OCI-LY1 (cell line): Measurements from ENCODE around the gene SLAMF1.
"Not testable (repeated sequence)": the region's sequence is repeated elsewhere in the genome, so short reads cannot be mapped to it uniquely, and the experiment has no call there.

Experiments used
- H2AFZ ChIP-seq: fragments of 200-600 bp; sonication (generic), shearing (Covaris generic); 2 replicates; pipeline ENCODE4 v1.6.0; 2014; ENCODE audit warnings: antibody characterized with exemption, mild to moderate bottlenecking, low read length
- H3F3A ChIP-seq: fragments of 200-600 bp; sonication (generic), shearing (Covaris generic); 2 replicates; pipeline ENCODE4 v1.6.0; 2014; ENCODE audit warnings: mild to moderate bottlenecking, antibody characterized with exemption, low read length, moderate library complexity; ENCODE audit not compliant: insufficient read depth
- H3K27ac ChIP-seq: fragments of 200-600 bp; sonication (generic); 2 replicates; pipeline ENCODE4 v1.5.1; 2014; ENCODE audit warnings: low read length, mixed run types, mild to moderate bottlenecking, low read depth; ENCODE audit not compliant: poor library complexity, severe bottlenecking
- H3K27me3 ChIP-seq: fragments of 200-600 bp; sonication (generic); 2 replicates; pipeline ENCODE4 v1.6.0; 2014; ENCODE audit warnings: antibody characterized with exemption, mild to moderate bottlenecking, low read length, moderate library complexity; ENCODE audit not compliant: insufficient read depth
- H3K36me3 ChIP-seq: fragments of 200-600 bp; sonication (generic); 2 replicates; pipeline ENCODE4 v1.6.1; 2014; ENCODE audit warnings: mild to moderate bottlenecking, antibody characterized with exemption, low read length, moderate library complexity, mixed read lengths; ENCODE audit not compliant: insufficient read depth
- H3K4me1 ChIP-seq: fragments of 200-600 bp; sonication (generic); 2 replicates; pipeline ENCODE4 v1.5.1; 2014; ENCODE audit warnings: mild to moderate bottlenecking, low read length, moderate library complexity; ENCODE audit not compliant: insufficient read depth, severe bottlenecking
- H3K4me2 ChIP-seq: fragments of 200-600 bp; sonication (generic), shearing (Covaris generic); 2 replicates; pipeline ENCODE4 v1.6.1; 2014; ENCODE audit warnings: low read length
- H3K4me3 ChIP-seq: fragments of 200-600 bp; sonication (generic); 2 replicates; pipeline ENCODE4 v1.5.1; 2014; ENCODE audit warnings: low read length, low read depth, mild to moderate bottlenecking, mixed read lengths; ENCODE audit not compliant: poor library complexity, severe bottlenecking
- H3K79me2 ChIP-seq: fragments of 200-600 bp; shearing (Covaris generic); 2 replicates; pipeline ENCODE4 v1.6.1; 2016; ENCODE audit warnings: mixed run types, low read length, mixed read lengths; ENCODE audit not compliant: insufficient read depth
- H3K9ac ChIP-seq: fragments of 200-600 bp; sonication (generic), shearing (Covaris generic); 2 replicates; pipeline ENCODE4 v1.6.1; 2014; ENCODE audit warnings: mild to moderate bottlenecking, low read length, mixed read lengths
- H3K9me2 ChIP-seq: fragments of 200-600 bp; sonication (generic), shearing (Covaris generic); 2 replicates; pipeline ENCODE4 v1.6.1; 2014; ENCODE audit warnings: low read depth, mild to moderate bottlenecking, low read length, mixed read lengths
- H3K9me3 ChIP-seq: fragments of 200-600 bp; shearing (Covaris generic); 2 replicates; pipeline ENCODE4 v1.6.1; 2014; ENCODE audit warnings: low read length, mixed read lengths
- H4K20me1 ChIP-seq: fragments of 200-600 bp; sonication (generic), shearing (Covaris generic); 2 replicates; pipeline ENCODE4 v1.6.0; 2016; ENCODE audit warnings: mild to moderate bottlenecking, low read length; ENCODE audit not compliant: insufficient read depth
- EZH2 ChIP-seq: fragments of 200-600 bp; sonication (generic), shearing (Covaris generic); IDR thresholded peaks from 2 replicates; pipeline ENCODE4 v1.8.0; 2017; ENCODE audit warnings: borderline replicate concordance, mixed run types, mild to moderate bottlenecking, antibody characterized with exemption, low read length, moderate library complexity, mixed read lengths
- TF ChIP-seq, protein P1 (sequence below): fragments of 200-600 bp; sonication (generic), shearing (Covaris generic); IDR thresholded peaks from 2 replicates; pipeline ENCODE4 v1.5.1; 2017; ENCODE audit warnings: mild to moderate bottlenecking, antibody characterized with exemption, low read length, moderate library complexity, mixed read lengths

Gene SLAMF1

GRCh38 chr1:160652924-160653619 is 6.2 kb upstream of the SLAMF1 start:
- peaks cover 61% of the 10 kb centered on the region for H3K4me1 ChIP-seq
- no peaks in the 10 kb centered on the region for H3K36me3 ChIP-seq
- H3K27ac ChIP-seq: peak overlapping the region; percentile 82
- peak overlapping the region; percentile 75 for H3K4me2 ChIP-seq
- no peak for TF ChIP-seq EZH2
- TF ChIP-seq, protein P1, sequence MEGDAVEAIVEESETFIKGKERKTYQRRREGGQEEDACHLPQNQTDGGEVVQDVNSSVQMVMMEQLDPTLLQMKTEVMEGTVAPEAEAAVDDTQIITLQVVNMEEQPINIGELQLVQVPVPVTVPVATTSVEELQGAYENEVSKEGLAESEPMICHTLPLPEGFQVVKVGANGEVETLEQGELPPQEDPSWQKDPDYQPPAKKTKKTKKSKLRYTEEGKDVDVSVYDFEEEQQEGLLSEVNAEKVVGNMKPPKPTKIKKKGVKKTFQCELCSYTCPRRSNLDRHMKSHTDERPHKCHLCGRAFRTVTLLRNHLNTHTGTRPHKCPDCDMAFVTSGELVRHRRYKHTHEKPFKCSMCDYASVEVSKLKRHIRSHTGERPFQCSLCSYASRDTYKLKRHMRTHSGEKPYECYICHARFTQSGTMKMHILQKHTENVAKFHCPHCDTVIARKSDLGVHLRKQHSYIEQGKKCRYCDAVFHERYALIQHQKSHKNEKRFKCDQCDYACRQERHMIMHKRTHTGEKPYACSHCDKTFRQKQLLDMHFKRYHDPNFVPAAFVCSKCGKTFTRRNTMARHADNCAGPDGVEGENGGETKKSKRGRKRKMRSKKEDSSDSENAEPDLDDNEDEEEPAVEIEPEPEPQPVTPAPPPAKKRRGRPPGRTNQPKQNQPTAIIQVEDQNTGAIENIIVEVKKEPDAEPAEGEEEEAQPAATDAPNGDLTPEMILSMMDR: no peak
- H3F3A ChIP-seq: no peaks in the 10 kb centered on the region
- H3K79me2 ChIP-seq: no peaks in the 10 kb centered on the region
- H3K9me3 ChIP-seq: no peaks in the 10 kb centered on the region
- no peaks in the 10 kb centered on the region for H4K20me1 ChIP-seq
- no peaks in the 10 kb centered on the region for H3K27me3 ChIP-seq
- no peak overlapping the region for H2AFZ ChIP-seq
- H3K9ac ChIP-seq: peak overlapping the region; percentile 68
- peak overlapping the region; percentile 54 for H3K4me3 ChIP-seq
- H3K9me2 ChIP-seq: no peaks in the 10 kb centered on the region

GRCh38 chr1:160652065-160652641 is 5.3 kb upstream of the SLAMF1 start:
- Histone ChIP-seq H3K4me2 (peak overlapping the region; percentile 75), H3K4me1 (peaks cover 61% of the 10 kb centered on the region), H3K9ac (peak overlapping the region; percentile 68), H3K27ac (peak overlapping the region; percentile 82), H3K4me3 (peak overlapping the region; percentile 54)
- H3K79me2 ChIP-seq, H3K27me3 ChIP-seq, H3K9me3 ChIP-seq, H2AFZ ChIP-seq, H3K36me3 ChIP-seq, H3F3A ChIP-seq, H4K20me1 ChIP-seq, H3K9me2 ChIP-seq: not testable (repeated sequence)

- Histone ChIP-seq H3K4me1 (peaks cover 61% of the 10 kb centered on the region), H2AFZ (no peak overlapping the region), H3K4me2 (peak overlapping the region; percentile 75; the same call in 1 of the 2 replicates), H3K9me2 (no peaks in the 10 kb centered on the region), H3K9me3 (no peaks in the 10 kb centered on the region), H3K4me3 (no peak overlapping the region), H3F3A (no peaks in the 10 kb centered on the region), H3K27ac (peak overlapping the region; percentile 82), H3K79me2 (no peaks in the 10 kb centered on the region), H3K27me3 (no peaks in the 10 kb centered on the region), H3K9ac (peak overlapping the region; percentile 68), H3K36me3 (no peaks in the 10 kb centered on the region), H4K20me1 (no peaks in the 10 kb centered on the region)
- no peak for TF ChIP-seq EZH2
- TF ChIP-seq, protein P1: no peak
These were observed 4.7 kb upstream of the SLAMF1 start for GRCh38 chr1:160651433-160652064.
